KBM-7 (cell line): ENCODE results near the gene SGIP1.
"Not testable (repeated sequence)": the region's sequence is repeated elsewhere in the genome, so short reads cannot be mapped to it uniquely, and the experiment has no call there.

Source experiments
- DNase-seq: peaks from one replicate; pipeline ENCODE4 v3.0.0-alpha.2; 2015
- in situ Hi-C: fragments of 300-500 bp; cut with MboI; formaldehyde crosslinking; loops from 2 replicates; pipeline ENCODE4 v1.14.3; 2020; ENCODE audit warnings: low sequenced_read_pairs, low pct_unique_long_range_greater_than_20kb, mixed read lengths

Gene SGIP1

DNA sequence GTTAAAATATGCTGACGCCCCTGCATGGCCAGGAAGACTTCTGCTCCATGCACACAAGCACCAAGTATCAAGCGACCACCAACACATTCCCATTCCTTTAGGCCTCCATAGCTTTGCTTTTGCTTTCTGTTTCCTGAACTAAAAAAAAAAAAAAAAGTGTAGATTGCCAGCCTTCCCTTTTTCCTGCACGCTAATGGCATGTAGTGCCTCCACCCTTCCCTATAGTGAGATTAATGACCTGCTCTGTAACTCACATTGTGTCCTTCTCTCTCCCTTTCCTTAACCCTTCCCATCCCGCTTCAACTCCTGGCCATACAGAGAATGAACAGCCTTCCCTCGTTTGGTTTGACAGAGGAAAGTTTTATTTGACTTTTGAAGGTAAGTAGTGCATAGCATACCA is 161.2 kb downstream of the SGIP1 start:
- in situ Hi-C loops: no loop called here

DNA sequence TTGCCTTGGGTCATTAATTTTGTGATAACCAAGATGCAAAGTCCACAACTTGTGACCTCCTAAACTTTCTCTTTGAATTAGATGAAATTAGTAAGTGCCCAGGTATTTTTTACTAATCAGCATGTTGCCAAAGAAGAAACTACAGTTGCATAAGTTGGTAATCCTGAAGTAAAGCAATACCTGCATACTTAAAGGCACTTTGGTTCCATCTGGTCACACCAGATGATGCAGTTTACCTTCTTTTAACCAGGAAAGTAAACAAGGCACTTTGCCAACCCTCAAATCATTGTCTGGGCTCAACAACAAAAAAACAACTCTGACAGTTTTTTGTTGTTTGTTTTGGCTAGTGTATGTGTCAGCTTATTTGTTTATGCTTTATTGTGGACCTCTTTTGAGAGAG is 162.8 kb downstream of the SGIP1 start:
- DNase-seq: no peak
- in situ Hi-C loops: no loop called here

More for the DNA sequence above, 161.2 kb downstream of the SGIP1 start:
- peak; percentile 35 for DNase-seq

DNA sequence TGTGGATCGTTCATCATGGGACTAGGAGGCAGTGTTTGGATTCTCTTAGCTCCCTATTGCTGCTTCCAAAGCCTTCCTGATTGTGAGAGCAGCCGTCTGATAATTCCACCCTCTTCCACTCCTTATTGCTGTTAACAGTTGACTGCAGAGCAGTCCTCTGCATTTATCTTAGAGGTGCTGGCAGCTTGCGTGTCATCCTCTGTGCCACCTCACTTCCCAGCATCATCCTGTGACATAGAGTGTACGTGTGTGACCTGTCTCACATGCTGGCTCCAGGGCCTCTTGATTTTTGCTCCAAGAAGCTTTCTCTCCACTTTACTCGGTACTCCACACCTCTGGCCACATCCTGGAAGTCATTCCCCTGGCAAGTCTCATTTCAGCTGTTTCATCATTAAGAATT is 165.3 kb downstream of the SGIP1 start:
- in situ Hi-C loops: no loop called here

DNA sequence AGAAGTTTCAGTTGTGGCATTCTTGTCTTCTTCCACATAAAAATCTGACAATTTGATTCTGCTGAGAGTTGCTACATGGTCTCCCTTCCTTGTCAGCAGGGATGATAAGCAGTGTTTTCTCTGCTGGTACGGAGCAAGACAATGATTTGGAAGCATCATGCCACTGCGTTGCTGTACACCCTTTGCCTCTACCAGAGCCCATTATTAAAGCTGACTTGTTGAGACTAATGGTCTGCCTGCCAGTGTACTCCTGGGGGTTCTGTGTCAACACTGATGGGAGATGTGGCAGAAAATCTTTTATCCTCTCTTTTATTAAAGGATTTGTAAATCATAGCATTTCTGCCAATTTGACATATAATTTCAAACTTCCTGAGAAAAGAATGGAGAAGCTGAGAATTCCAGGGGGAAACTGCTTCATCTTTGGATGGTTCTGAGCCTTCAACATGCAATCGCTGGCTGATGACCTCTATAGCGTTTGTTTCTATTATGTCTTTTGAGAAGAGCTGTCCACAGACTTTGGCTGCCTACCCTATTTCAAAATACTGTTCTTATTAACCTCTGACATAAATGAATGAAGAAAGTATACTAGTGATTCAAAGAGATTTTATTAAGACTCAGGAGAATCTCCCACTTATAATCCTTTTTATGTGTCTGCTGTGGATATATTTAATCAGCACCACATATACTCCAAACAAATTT is 170.4 kb downstream of the SGIP1 start:
- no peak for DNase-seq
- in situ Hi-C loops: loop anchor here (10.0 kb wide), 1 partner anchor 160 kb away; no protein-coding TSS in a partner anchor

More for the DNA sequence above, 165.3 kb downstream of the SGIP1 start:
- DNase-seq: no peak

DNA sequence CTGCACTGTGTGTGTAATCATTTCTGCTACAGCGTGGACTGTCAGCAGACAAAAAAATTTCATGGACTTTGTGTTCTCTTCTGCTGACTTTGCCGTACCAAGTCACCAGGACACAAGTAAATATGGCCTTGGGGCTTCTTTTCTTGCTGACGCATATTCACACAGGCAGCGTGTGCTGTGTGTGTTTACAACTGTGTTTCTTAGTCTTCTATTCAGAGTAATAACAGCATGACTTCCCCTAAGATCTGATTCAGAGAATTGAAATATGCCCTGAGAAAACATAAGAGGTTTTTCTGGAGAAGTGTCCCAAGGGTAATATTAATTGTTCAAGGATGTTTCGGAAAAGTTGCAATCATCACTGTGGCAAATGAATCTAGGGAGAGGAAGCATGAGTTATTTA is 171.2 kb downstream of the SGIP1 start:
- in situ Hi-C loops: loop anchor here (10.0 kb wide), 1 partner anchor 160 kb away; no protein-coding TSS in a partner anchor
- DNase-seq: no peak

DNA sequence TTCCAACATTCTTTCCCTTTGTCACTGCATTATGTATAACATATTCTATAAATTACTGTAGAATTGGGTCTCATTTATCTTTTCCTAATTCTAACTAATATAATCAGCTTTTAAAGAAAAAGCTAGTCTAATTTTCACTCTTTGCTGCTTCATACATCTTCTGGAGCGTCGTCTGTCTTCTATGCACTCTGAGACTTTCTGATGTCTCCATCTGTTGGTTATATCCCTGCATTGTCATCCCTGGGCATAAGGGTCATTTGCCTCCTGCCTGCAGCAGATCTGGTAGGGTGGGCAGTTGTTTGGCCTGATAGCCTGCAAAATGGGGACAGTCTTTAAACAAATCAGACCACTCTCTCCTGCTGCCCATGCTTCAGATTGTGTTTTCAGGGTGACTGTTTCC is 177.5 kb downstream of the SGIP1 start:
- in situ Hi-C loops: no loop called here
- DNase-seq: no peak

DNA sequence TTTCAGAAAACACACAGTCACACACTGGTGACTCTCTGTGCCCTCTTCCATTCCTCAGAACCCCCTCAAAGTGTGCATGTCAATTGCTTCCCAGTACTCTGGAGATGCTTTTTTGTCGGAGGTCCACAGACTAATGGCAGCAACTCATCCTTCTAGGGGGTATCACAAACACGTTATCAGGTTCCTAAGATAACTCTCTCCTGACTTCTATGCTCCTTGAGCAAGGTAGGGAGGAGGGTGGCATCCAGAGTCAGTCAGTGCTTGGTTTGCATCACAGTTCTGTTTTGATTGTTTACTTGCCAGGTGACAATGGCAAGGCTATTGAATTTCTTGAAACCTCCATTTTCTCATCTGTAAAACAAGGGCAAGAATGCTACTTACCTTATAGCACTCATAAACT is 178.9 kb downstream of the SGIP1 start:
- in situ Hi-C loops: no loop called here
- DNase-seq: no peak

DNA sequence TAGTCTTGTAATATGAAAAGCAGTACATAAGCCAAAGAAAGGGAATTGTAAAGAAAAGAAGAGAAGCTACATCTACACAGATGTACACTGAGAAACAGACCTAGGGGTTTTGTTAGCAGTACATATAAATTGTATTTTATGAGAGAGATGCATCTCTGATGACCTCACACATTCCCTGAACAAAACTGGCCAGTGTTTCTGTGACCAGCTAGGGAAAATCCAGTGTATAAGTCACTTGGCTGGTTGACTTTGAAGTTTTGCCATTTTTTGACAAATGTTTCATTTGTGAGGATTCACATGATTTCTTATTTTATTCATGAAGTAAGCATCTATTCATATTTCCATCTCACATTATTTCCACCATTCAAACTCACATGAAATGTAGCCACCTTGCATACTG is 190.0 kb downstream of the SGIP1 start:
- no peak for DNase-seq
- in situ Hi-C loops: loop anchor here (10.0 kb wide), 1 partner anchor 59 kb away; no protein-coding TSS in a partner anchor

DNA sequence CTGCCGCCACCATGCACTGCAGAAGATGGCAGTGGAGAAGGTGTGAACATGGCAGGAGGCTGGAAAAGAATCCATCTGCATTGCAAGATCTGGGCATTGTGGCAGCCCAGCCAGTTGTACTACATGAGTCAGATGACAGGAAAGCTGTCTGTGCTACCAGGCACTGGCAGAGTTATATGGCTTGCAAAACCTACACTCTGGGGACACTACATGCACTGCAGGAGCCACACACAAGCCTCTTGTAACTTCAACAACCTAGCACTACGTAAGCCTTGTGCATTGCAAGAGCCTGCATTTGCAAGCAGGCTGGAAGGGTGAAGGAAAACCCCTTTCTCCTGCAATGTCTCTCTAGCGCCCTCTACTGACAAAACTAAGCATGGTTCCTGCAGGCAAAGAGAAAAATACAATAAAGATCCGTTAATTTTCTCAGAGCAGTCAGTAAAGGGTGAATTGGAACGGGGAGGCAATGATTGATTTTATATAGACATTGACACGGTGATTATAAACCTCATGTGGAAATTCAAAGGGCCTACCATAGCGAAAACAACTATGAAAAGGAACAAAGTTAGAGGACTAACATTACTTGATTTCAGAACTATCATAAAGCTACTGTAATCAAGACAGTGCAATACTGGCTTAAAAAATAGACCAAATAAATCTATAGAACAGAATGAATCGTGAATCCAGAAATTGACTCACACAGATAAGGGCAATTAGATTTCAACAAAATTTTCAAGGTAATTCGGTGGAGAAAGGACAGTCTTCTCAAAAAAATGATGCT is 192.1 kb downstream of the SGIP1 start:
- peak; percentile 80 for DNase-seq
- in situ Hi-C loops: loop anchor here (10.0 kb wide), 1 partner anchor 61 kb away; no protein-coding TSS in a partner anchor

DNA sequence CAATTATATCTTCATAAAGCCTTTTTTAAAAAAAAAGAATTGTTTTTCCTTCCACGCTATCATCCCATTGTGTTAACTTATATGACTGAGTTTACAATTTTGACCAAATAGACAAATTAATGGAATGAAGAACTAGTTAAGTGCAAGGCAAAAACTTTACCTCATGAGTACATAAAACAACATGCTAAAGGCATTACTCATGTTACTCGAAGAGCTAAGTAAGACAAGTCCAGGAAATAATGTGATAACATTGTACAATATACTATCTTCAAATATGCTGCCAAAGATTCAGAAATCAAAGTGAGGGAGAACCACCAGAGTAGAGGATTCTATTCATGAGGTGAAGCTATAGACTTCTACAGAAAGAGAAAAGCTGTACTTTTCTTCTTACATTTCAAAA is 194.1 kb downstream of the SGIP1 start:
- in situ Hi-C loops: loop anchor here (10.0 kb wide), 1 partner anchor 63 kb away; no protein-coding TSS in a partner anchor
- no peak for DNase-seq

DNA sequence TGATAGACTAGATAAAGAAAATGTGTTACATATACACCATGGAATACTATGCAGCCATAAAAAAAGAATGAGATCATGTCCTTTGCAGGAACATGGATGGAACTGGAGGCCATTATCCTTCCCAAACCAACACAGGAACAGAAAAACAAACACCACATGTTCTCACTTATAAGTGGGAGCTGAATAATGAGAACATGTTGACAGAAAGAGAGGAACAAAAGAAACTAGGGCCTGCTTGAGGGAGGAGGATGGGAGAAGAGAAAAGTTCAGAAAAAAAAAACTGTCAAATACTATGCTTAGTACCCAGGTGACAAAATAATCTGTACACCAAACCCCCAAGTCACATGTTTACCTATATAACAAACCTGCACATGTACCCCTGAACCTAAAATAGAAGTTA is 194.8 kb downstream of the SGIP1 start:
- not testable (repeated sequence) for DNase-seq
- in situ Hi-C loops: loop anchor here (10.0 kb wide), 1 partner anchor 64 kb away; no protein-coding TSS in a partner anchor

DNA sequence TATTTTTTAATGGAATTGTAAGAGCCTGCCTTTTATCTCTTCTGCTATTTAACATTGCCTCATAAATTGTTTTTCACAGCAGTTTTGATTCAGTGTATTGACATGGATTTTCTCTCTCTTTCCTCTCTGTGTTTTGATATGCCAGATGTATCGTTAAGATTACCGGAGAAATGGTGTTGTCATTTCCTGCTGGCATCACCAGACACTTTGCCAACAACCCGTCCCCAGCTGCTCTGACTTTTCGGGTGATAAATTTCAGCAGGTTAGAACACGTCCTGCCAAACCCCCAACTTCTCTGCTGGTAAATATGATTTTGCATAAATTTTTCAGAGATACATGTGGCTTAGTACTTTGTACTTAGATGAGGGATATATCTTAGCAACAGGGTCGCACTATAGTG is 195.2 kb downstream of the SGIP1 start:
- in situ Hi-C loops: loop anchor here (10.0 kb wide), 1 partner anchor 64 kb away; no protein-coding TSS in a partner anchor

DNA sequence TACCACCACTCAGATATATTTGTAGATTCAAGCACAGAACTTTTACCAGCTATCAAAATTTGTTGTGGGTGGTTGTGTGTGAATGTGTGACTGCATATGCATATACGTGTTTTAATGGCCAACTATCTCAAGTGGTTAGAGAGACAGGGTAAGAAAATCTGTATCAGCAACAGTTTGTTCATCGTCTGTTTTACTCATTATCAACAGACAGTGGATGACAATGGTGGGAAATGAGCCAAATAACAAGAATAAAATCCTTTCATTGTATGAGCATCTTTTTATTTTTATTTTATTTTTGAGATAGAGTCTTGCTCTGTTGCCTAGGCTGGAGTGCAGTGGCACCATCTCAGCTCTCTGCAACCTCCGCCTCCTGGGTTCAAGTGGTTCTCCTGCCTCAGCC is 195.6 kb downstream of the SGIP1 start:
- in situ Hi-C loops: loop anchor here (10.0 kb wide), 1 partner anchor 65 kb away; no protein-coding TSS in a partner anchor
- DNase-seq: no peak

More for the DNA sequence above, 195.2 kb downstream of the SGIP1 start:
- DNase-seq: peak; percentile 92

DNA sequence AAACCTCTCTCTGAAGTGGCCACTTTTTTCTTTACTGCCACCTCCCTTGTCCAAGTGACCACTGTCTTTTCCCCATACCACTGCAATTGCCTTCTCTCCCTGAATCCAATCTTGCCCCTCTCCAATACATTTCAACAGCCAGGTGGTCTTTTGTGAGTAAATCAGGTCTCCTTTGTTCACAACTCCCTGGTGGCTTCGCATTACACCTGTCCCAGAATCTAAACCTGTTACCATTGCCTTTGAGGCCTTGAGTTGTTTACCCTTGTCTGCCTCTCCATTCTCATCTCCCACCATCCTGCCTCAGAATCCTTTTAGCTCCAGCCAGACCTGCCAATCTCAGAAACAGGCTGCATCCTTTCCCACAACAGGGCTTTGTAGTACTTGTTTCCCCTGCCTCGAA is 196.5 kb downstream of the SGIP1 start:
- in situ Hi-C loops: no loop called here
- DNase-seq: no peak

DNA sequence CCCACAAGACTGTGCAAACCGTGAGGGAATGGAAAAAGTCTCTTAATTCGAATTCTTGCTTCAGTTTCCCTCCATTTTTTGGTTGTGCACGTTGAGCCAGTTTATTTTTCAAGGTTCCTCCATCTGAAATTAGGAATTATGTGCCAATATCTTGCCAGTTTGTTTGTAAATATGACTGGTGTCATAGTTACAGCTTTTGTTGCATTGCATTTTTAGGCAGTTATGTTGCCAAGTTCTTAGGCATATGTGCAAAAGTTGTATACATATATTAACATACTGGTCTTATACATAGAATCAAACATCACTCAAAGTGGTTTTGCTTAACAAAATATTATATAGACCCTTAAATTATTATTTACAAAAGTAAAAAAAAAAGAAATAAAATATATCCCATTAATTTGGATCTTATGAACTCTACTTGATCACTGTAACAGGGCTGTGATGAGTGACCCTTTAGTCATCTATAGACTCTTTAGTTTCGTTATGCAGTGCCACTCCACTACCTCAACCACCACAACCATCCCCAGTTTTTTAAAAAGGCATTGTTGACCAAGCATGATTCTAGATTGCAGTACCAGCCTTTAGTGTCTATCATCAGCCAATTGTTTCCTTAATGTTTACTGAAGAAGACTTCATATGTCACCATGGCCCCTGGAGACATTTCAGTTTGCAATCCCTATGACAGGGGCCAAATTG is 197.4 kb downstream of the SGIP1 start:
- DNase-seq: no peak
- in situ Hi-C loops: no loop called here

DNA sequence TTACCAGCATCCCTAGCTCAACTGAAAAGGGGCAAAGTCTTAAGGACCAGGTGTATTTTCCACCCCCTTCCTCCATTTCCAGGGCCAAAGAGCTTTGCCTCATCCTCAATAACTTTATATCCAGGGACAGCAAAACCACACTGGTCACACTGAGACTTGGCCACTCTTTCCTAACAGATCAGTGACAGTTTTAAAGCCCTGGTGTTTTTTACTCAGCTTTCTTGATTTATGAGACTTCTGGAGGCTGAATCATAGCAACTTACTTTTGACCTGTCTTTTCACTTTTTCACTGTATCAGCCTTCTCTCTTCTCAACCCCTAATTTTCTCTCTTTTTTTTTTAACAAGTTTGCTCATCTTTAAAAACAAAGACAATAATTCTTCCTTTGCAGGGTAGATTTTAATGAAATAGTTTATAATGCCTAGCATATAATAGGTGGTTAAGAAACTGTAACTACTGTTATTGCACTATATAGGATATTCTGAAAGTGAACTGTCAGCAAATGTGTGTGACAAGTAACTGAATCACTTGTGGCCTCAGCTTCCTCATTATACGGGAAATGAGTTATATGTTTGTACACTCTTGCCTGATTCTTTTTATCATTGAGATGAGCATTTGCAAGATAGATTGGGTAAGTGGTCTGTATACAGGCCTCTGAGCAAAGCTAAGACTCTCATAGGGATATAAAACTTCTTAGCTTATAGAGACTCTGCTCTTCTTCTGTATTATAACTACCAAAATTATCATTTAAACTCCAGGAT is 198.6 kb downstream of the SGIP1 start:
- peak; percentile 71 for DNase-seq
- in situ Hi-C loops: no loop called here

DNA sequence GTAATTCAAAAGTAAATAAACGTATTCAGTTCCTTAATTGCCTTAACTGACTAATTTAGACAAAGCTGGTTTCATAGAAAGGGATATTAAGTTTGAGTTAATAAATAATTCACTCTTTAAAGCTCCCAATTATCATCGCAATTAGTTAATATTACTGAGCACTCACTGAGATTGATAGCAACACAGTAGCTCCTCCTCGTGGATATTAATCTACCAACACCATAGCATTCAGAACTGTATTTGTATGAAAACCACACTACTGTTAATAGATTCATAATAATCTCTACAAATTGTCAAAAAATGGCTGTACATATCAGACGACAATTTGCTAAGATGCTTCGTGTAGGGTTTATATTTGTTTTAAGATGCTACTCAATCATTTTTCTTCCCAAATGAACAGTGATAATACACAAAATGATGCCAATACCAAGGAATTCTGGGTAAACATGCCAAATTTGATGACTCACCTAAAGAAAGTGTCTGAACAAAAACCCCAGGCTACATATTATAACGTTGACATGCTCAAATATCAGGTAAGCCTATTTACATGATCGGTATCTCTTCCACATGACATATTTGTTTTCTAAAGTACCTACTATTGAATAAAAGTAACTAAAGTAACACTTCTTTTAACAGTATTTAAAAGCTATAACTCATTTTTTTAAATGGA is 199.5 kb downstream of the SGIP1 start:
- DNase-seq: no peak
- in situ Hi-C loops: no loop called here

DNA sequence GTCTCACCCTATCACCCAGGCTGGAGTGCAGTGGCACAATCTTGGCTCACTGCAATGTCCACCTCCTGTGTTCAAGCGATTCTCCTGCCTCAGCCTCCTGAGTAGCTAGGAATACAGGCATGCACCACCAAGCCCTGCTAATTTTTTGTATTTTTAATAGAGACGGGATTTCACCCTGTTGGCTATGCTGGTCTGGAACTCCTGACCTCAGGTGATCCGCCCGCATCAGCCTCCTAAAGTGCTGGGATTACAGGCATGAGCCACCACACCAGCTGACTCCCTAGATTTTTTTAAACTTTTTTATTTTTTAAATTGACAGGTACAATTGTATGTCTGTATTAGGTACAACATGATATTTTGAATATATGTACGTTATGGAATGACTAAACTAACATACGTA is 200.6 kb downstream of the SGIP1 start:
- DNase-seq, in situ Hi-C loops: not testable (repeated sequence)
